Measurements from ENCODE around the gene ZNF787.

Gene ZNF787

GRCh38 chr19:56084835-56085536 lies 36.1 kb downstream of the ZNF787 start:
- no peak for DNase-seq

- no peak for DNase-seq
Observed at GRCh38 chr19:56083668-56084067, 37.4 kb downstream of the ZNF787 start.

- DNase-seq = peak; percentile 33 to 42 (median 40)
Observed at GRCh38 chr19:56080669-56081401, 40.3 kb downstream of the ZNF787 start.

GRCh38 chr19:56079609-56080008 lies 41.5 kb downstream of the ZNF787 start:
- no peak for DNase-seq

GRCh38 chr19:56076498-56076897 lies 44.6 kb downstream of the ZNF787 start:
- peak in 1 of 4 experiments; percentile 27 for DNase-seq

GRCh38 chr19:56071151-56071550 lies 49.9 kb downstream of the ZNF787 start:
- no peak for DNase-seq

- no peak for DNase-seq
Observed at GRCh38 chr19:56069642-56070041, 51.5 kb downstream of the ZNF787 start.

GRCh38 chr19:56066152-56067023 lies 54.7 kb downstream of the ZNF787 start:
- peak; percentile 35 to 48 (median 43) for DNase-seq

- no peak for DNase-seq
Observed at GRCh38 chr19:56053596-56053995, 67.5 kb downstream of the ZNF787 start.
